Parathyroid adenoma (tissue), 2 donors: ENCODE results near the gene LSMEM2.

Experiments used
- H2AFZ ChIP-seq: fragments of 300-600 bp; sonication (generic); one replicate; pipeline ENCODE4 v1.7.0; 2017; ENCODE audit warnings: antibody characterized with exemption, mild to moderate bottlenecking
- H3K27ac ChIP-seq: fragments of 300-600 bp; sonication (generic); one replicate; pipeline ENCODE4 v1.7.0; 2017
- H3K27me3 ChIP-seq: fragments of 300-600 bp; sonication (generic); one replicate; pipeline ENCODE4 v1.7.0; 2017; ENCODE audit warnings: low read length; ENCODE audit not compliant: control insufficient read depth, insufficient read depth
- H3K36me3 ChIP-seq: fragments of 300-600 bp; sonication (generic); one replicate; pipeline ENCODE4 v1.7.0; 2017; ENCODE audit warnings: low read length; ENCODE audit not compliant: control insufficient read depth, insufficient read depth
- H3K4me1 ChIP-seq: fragments of 300-600 bp; sonication (generic); one replicate; pipeline ENCODE4 v1.7.0; 2017; ENCODE audit warnings: control low read depth
- H3K4me2 ChIP-seq: fragments of 300-600 bp; sonication (generic); one replicate; pipeline ENCODE4 v1.7.0; 2017; ENCODE audit warnings: low read length
- H3K4me3 ChIP-seq: fragments of 300-600 bp; sonication (generic); one replicate; pipeline ENCODE4 v1.7.0; 2017; ENCODE audit warnings: low read depth, low read length
- H3K79me2 ChIP-seq: fragments of 300-600 bp; sonication (generic); one replicate; pipeline ENCODE4 v1.7.0; 2017; ENCODE audit warnings: control low read depth
- H3K9ac ChIP-seq: fragments of 300-600 bp; sonication (generic); one replicate; pipeline ENCODE4 v1.7.0; 2017; ENCODE audit warnings: mild to moderate bottlenecking
- H3K9me3 ChIP-seq: fragments of 300-600 bp; sonication (generic); one replicate; pipeline ENCODE4 v1.7.0; 2017; ENCODE audit warnings: low read length; ENCODE audit not compliant: control insufficient read depth
- TF ChIP-seq, protein P1 (sequence below): fragments of 300-600 bp; sonication (generic); IDR thresholded peaks from one replicate; pipeline ENCODE4 v1.7.0; 2017; ENCODE audit warnings: antibody characterized with exemption, mild to moderate bottlenecking
- donor health status: primary hyperparathyroidism.

LSMEM2 gene

DNA sequence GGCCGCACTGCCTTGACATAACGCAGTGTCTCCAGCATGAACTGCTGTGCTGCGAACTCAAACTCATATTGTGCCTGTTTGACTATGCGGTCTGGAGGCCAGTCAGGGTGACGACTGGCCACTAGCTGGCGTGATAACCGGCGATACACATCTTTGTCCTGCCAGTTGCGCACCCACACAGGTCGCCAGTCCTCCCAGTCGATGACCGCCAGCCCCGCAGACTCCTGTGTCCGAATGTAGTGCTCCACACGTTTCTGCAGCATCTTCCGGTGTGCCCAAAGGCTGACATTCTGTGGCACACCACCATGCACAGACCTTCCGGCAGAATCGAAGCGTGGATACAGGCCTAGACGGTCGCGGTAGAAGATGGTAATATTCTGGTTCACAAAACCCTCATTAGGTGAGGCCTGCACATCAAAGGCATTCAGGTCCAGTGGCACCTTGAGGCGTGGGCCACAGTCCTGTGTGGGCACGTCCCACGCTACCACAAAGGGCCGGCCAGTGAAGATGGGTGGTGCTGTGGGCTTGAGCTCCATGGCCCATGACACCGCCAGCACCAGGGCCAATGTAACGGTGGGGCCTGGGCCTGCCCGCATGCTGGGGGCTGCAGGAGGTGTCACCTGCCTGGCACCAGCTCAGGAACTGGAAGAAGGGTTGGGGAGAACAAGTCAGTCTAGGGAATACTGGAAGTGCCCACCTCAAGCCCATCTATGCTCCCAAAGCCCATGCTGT lies 41.2 kb downstream of the LSMEM2 start:
- Histone ChIP-seq H2AFZ (no peak overlapping the region), H3K27ac (peak overlapping the region; percentile 88), H3K9me3 (no peaks in the 10 kb centered on the region), H3K79me2 (peaks cover 7% of the 10 kb centered on the region), H3K4me1 (peaks cover 30% of the 10 kb centered on the region), H3K4me3 (peak overlapping the region; percentile 89), H3K36me3 (no peaks in the 10 kb centered on the region), H3K27me3 (no peaks in the 10 kb centered on the region), H3K9ac (no peak overlapping the region), H3K4me2 (peak overlapping the region; percentile 97)
- TF ChIP-seq, protein P1, sequence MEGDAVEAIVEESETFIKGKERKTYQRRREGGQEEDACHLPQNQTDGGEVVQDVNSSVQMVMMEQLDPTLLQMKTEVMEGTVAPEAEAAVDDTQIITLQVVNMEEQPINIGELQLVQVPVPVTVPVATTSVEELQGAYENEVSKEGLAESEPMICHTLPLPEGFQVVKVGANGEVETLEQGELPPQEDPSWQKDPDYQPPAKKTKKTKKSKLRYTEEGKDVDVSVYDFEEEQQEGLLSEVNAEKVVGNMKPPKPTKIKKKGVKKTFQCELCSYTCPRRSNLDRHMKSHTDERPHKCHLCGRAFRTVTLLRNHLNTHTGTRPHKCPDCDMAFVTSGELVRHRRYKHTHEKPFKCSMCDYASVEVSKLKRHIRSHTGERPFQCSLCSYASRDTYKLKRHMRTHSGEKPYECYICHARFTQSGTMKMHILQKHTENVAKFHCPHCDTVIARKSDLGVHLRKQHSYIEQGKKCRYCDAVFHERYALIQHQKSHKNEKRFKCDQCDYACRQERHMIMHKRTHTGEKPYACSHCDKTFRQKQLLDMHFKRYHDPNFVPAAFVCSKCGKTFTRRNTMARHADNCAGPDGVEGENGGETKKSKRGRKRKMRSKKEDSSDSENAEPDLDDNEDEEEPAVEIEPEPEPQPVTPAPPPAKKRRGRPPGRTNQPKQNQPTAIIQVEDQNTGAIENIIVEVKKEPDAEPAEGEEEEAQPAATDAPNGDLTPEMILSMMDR, result no peak

- Histone ChIP-seq H2AFZ (peak overlapping the region; percentile 83), H3K9ac (no peak overlapping the region), H3K36me3 (no peaks in the 10 kb centered on the region), H3K4me2 (peak overlapping the region; percentile 97), H3K27ac (peak overlapping the region; percentile 88), H3K79me2 (peaks cover 7% of the 10 kb centered on the region), H3K9me3 (no peaks in the 10 kb centered on the region), H3K4me1 (peaks cover 30% of the 10 kb centered on the region), H3K27me3 (no peaks in the 10 kb centered on the region), H3K4me3 (peak overlapping the region; percentile 89)
- TF ChIP-seq, protein P1, result no peak
These were observed 42.0 kb downstream of the LSMEM2 start for GRCh38 chr3:50320853-50321335.

DNA sequence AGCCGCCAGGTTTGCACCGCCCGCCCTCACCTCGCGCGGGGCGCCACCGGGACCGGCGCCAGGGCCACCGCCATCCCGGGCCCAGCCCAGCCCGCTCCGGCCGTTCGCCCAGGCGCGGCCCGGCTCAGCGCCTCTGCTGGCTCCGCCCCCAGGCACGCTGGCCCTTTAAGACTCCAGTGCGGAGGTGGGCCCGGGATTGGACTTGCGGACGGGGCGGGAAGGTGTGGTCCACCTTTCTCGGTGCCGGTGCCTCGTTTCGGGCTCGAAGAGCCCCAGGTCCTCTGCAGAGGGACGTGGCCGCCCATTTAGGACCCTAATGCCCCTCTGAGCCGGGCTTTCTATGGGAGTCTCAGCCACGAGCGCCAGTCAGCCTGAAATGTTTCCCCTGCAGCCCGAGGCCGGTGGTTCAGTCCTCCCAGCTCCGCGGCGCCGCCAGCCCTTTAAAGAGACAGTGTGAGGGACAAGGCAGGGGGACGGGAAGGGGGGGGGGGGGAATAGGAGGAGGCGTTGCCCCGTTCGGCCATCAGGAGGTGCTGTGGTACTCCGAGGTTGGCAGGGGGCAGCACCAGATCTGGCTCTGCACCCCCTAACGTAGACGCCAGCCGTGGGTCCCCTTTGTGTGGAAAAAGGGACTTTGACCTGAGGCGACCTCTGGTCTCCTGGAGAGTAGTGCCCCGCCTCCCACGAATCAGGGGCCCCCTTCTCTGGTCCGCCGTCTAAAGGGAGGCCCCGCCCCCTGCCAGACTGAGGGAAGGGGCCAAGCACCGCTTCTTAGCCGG lies 42.6 kb downstream of the LSMEM2 start:
- peak overlapping the region; percentile 25 for H3K9ac ChIP-seq
- H3K4me3 ChIP-seq, result peak overlapping the region; percentile 89
- H3K4me2 ChIP-seq, result peak overlapping the region; percentile 97
- H2AFZ ChIP-seq, result peak overlapping the region; percentile 83
- H3K27me3 ChIP-seq, result no peaks in the 10 kb centered on the region
- H3K4me1 ChIP-seq, result peaks cover 30% of the 10 kb centered on the region
- H3K27ac ChIP-seq, result peak overlapping the region; percentile 88
- no peaks in the 10 kb centered on the region for H3K36me3 ChIP-seq
- no peaks in the 10 kb centered on the region for H3K9me3 ChIP-seq
- H3K79me2 ChIP-seq, result peaks cover 7% of the 10 kb centered on the region
- TF ChIP-seq, protein P1, result peak; percentile 38

GRCh38 chr3:50322115-50322385 lies 43.2 kb downstream of the LSMEM2 start:
- Histone ChIP-seq H3K4me2 (peak overlapping the region; percentile 97), H3K4me3 (peak overlapping the region; percentile 89), H2AFZ (peak overlapping the region; percentile 83), H3K9me3 (no peaks in the 10 kb centered on the region), H3K27ac (peak overlapping the region; percentile 88), H3K9ac (no peak overlapping the region), H3K79me2 (peaks cover 13% of the 10 kb centered on the region), H3K27me3 (no peaks in the 10 kb centered on the region), H3K36me3 (no peaks in the 10 kb centered on the region), H3K4me1 (peaks cover 28% of the 10 kb centered on the region)
- TF ChIP-seq, protein P1, result no peak
